GM18858 (cell line): ENCODE measurements around the gene MYO15B.

Source experiments
- ATAC-seq: cut with Tn5 transposase; IDR thresholded peaks from one replicate; pipeline ENCODE4 v1.9.1; 2021; ENCODE audit not compliant: unreplicated experiment

Gene MYO15B

GRCh38 chr17:75622771-75623273, 35.2 kb downstream of the MYO15B start:
- no peak for ATAC-seq

- no peak for ATAC-seq
Observed at GRCh38 chr17:75623386-75623785, 35.8 kb downstream of the MYO15B start.

GRCh38 chr17:75624021-75624420, 36.4 kb downstream of the MYO15B start:
- no peak for ATAC-seq

GRCh38 chr17:75624714-75625345, 37.2 kb downstream of the MYO15B start:
- ATAC-seq: no peak

GRCh38 chr17:75625813-75626486, 38.4 kb downstream of the MYO15B start:
- no peak for ATAC-seq

- ATAC-seq: no peak
Observed at GRCh38 chr17:75626496-75627038, 39.0 kb downstream of the MYO15B start.

- no peak for ATAC-seq
Observed at GRCh38 chr17:75627094-75627493, 39.5 kb downstream of the MYO15B start.

GRCh38 chr17:75628425-75628824, 40.8 kb downstream of the MYO15B start:
- ATAC-seq: no peak

GRCh38 chr17:75629157-75629556, 41.6 kb downstream of the MYO15B start:
- ATAC-seq: no peak

- ATAC-seq: no peak
Observed at GRCh38 chr17:75630071-75630917, 42.7 kb downstream of the MYO15B start.

GRCh38 chr17:75631353-75631752, 43.8 kb downstream of the MYO15B start:
- ATAC-seq: no peak

GRCh38 chr17:75632428-75632827, 44.8 kb downstream of the MYO15B start:
- ATAC-seq: no peak

- no peak for ATAC-seq
Observed at GRCh38 chr17:75632863-75633485, 45.4 kb downstream of the MYO15B start, which contains the start of gene SMIM5. TSS of gene SMIM5 (plus strand) at chr17:75633434. CDS start at chr17:75640202, 6,768 bp downstream.

- ATAC-seq: no peak
Observed at GRCh38 chr17:75633486-75634375, 46.1 kb downstream of the MYO15B start.

- no peak for ATAC-seq
Observed at GRCh38 chr17:75634376-75634740, 46.8 kb downstream of the MYO15B start.

GRCh38 chr17:75634754-75635609, 47.4 kb downstream of the MYO15B start:
- ATAC-seq: no peak

- ATAC-seq: no peak
Observed at GRCh38 chr17:75635610-75636202, 48.1 kb downstream of the MYO15B start.

- no peak for ATAC-seq
Observed at GRCh38 chr17:75636381-75637142, 49.0 kb downstream of the MYO15B start.
